D721Med (cell line): ENCODE measurements around the gene GARIN1A.
"Not testable (repeated sequence)": the region's sequence is repeated elsewhere in the genome, so short reads cannot be mapped to it uniquely, and the experiment has no call there.

Experiments used
- DNase-seq: peaks from one replicate; pipeline ENCODE4 v3.0.0; 2011; ENCODE audit warnings: low spot score; ENCODE audit not compliant: insufficient read length
- FAIRE-seq: peaks from 2 replicates; lab custom pipeline; 2011; peaks lifted over from hg19 to GRCh38; lab: Jason Lieb, UNC
- TF ChIP-seq, protein P1 (sequence below): IDR thresholded peaks from 2 replicates; pipeline ENCODE4 v1.5.1; 2012; ENCODE audit warnings: mild to moderate bottlenecking, control low read depth; ENCODE audit not compliant: insufficient read depth; ENCODE audit errors: missing control alignments

GARIN1A gene

DNA sequence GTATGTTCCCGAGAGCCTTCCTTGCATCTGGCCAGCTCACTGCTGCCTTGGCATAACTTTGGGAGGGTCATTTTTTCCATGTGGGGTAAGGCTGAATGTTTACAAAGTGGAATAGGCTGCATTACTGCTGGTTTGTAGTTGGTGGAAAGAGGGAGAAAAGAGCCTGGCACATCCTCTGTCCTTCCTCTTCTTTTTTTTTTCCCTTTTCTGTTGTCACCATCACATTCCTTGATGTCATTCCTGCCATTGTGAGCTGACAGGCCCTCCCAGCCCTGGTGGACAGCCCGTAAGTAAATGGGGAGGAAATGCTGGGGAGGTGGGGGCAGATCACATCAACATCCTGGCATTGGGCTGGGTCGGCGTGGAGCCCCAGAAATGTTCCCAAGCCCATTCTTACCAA lies at the start of gene GARIN1A:
Gene GARIN1A, plus strand, starts transcription at position 301 of the 400 bp plus-strand sequence. CDS start 106 bp downstream, outside the sequence.
- FAIRE-seq (no peak), DNase-seq (no peak)
- TF ChIP-seq, protein P1, sequence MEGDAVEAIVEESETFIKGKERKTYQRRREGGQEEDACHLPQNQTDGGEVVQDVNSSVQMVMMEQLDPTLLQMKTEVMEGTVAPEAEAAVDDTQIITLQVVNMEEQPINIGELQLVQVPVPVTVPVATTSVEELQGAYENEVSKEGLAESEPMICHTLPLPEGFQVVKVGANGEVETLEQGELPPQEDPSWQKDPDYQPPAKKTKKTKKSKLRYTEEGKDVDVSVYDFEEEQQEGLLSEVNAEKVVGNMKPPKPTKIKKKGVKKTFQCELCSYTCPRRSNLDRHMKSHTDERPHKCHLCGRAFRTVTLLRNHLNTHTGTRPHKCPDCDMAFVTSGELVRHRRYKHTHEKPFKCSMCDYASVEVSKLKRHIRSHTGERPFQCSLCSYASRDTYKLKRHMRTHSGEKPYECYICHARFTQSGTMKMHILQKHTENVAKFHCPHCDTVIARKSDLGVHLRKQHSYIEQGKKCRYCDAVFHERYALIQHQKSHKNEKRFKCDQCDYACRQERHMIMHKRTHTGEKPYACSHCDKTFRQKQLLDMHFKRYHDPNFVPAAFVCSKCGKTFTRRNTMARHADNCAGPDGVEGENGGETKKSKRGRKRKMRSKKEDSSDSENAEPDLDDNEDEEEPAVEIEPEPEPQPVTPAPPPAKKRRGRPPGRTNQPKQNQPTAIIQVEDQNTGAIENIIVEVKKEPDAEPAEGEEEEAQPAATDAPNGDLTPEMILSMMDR, result no peak

DNA sequence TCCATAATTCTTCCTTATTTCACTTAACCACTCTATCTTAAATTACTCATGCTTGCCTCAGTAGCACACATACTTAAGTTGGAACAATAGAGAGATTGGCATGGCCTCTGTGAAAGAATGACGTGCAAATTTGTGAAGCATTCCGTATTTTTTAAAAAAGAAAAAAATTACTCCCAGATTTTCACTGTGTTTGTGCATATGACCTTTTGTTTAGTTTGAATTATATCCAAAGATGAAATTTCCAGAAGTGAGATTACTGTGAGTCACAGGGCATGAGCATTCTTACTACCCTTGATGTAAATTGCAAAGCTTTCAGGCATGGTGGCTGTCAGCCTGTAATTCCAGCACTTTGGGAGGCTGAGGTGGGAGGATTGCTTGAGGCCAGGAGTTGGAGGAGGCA lies 45.0 kb upstream of the GARIN1A start:
- FAIRE-seq, result not testable (repeated sequence)

DNA sequence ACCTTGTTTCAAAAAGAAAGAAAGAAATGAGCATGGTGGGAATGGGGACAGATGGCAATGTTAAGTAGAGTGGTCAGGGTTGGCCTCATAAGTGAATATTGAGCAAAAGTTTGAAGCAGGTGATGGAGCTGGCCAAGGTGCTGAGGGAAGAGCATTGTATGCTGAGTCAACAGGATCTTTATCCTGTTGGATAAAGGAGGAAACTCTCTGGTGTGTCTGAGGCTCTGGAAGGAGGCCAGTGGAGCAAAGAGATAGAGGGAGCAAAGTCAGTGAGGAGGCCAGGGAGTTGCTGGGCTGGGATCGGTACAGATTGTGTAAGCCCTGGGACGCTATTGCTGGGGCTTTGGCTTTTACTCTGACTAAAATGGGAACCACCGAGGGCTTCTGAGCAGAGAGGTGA lies 38.2 kb upstream of the GARIN1A start:
- not testable (repeated sequence) for DNase-seq, FAIRE-seq

More for the DNA sequence above, 45.0 kb upstream of the GARIN1A start:
- not testable (repeated sequence) for DNase-seq

DNA sequence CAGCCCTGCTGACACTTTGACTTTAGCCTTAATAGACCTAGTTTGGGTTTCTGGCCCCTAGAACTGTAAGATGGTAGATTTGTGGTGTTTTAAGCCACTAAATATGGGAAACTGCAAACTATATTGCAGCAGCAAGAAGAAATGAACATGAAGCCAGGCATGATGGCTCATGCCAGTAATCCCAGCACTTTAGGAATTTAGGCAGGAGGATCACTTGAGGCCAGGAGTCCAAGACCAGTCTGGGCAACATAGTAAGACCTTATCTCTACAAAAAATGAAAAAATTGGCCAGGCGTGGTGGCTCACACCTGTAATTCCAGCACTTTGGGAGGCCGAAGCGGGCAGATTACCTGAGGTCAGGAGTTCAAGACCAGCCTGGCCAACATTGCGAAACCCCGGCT lies 26.9 kb upstream of the GARIN1A start:
- FAIRE-seq, DNase-seq: not testable (repeated sequence)

DNA sequence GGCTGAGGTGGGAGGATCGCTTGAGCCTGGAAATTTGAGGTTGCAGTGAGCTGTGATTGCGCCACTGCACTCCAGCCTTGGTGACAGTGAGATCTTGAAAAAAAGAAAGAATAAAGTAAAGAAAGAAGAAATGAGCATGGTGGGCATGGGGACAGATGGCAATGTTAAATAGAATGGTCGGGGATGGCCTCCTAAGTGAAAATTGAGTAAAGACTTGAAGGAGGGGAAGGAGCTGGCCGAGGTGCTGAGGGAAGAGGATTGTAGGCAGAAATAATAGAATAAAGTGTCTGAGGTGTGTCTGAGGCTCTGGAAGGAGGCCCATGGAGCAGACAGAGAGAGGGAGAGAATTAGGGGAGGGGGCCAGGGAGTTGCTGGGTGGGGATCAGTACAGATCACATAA lies 26.2 kb upstream of the GARIN1A start:
- not testable (repeated sequence) for DNase-seq

DNA sequence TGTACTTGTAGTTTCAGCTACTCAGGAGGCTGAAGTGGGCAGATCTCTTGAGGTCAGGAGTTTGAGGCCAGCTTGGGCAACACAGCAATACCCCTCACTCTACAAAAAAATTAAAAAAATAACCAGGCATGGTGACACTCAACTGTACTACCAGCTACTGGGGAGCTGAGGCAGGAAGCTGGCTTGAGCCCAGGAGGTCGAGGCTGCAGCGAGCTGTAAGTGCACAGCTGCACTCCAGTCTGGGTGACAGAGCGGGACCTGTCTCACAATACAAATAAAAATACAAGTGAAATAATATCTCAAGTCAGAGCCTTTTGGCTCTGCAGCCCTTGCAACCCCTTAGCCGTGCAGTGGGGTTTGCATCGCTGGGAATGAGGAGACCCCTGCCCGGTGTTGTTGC lies 25.2 kb upstream of the GARIN1A start:
- DNase-seq, FAIRE-seq: not testable (repeated sequence)

More for the DNA sequence above, 26.2 kb upstream of the GARIN1A start:
- not testable (repeated sequence) for FAIRE-seq

DNA sequence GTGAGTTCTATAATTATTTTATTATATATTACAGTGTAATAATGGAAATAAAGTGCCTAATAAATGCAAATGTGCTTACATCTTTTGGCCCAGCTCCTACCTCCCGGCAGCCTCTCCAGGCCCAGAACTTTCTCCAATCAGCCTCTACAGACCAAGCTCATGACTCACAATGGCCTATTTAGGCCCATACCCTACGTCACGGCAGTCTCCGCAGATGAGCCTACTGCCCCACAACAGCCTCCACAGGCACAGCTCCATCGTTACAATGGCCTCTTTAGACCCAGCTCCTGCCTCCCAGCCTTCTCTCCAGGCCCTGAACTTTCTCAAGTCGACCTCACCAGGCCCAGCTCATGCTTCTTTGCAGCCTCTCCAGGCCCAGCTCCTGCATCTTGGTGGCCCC lies 21.0 kb upstream of the GARIN1A start:
- FAIRE-seq, DNase-seq: not testable (repeated sequence)

DNA sequence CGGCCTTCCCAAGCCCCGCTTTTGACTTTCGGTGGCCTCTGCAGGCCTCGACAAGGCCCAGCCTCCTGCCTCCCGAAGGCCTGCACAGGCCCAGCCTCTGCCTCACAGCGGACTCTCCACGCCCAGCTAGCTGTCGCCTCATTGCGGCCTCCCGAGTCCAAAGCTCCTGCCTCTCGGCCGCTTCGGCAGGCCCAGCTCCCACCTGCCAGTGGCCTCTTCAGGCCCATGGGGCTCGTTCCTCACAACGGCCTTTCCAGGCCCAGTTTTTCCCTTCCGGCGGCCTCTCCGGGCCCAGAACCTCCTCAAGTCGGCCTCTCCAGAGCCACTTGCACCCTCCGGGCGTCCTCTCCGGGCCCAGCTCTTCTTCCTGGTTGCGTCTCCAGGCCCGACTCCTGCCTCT lies 19.5 kb upstream of the GARIN1A start:
- not testable (repeated sequence) for FAIRE-seq

DNA sequence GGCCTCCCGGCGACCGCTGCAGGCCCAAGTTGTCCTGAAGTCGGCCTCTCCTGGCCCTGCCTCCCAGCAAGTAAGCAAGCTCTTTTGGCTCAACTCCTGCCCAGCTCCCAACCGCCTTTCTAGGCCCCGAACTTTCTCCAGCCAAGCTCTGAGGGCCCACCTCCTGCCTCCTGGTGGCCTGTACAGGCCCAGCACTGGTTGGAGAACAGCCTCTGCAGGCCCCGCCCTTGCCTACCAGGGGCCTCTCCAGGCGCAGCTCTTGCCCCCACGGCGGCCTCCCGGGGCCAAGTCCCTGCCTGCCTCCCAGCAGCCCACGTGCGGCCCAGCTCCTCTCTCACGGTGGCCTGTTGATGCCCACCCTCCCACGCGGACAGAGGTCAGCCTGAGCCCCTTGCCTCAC lies 18.9 kb upstream of the GARIN1A start:
- not testable (repeated sequence) for DNase-seq, FAIRE-seq

More for the DNA sequence above, 19.5 kb upstream of the GARIN1A start:
- DNase-seq, result not testable (repeated sequence)

DNA sequence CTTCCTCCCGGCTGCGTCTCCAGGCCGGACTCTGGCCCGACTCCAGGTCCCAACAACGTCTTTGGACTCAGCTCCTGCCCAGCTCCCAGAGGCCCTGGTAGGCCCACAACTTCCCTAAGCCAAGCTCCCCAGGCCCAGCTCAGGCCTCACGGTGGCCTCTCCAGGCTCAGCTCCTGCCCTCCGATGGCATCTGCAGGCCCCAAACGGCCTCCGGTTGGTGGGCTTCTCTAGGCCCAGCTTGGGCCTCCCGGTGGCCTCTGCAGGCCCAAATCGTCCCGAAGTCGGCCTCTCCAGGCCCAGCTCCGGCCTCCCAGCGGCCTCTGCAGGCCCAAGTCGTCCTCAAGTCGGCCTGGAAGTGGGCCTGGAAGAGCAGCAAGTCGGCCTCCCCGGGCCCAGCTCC lies 18.0 kb upstream of the GARIN1A start:
- not testable (repeated sequence) for DNase-seq, FAIRE-seq

DNA sequence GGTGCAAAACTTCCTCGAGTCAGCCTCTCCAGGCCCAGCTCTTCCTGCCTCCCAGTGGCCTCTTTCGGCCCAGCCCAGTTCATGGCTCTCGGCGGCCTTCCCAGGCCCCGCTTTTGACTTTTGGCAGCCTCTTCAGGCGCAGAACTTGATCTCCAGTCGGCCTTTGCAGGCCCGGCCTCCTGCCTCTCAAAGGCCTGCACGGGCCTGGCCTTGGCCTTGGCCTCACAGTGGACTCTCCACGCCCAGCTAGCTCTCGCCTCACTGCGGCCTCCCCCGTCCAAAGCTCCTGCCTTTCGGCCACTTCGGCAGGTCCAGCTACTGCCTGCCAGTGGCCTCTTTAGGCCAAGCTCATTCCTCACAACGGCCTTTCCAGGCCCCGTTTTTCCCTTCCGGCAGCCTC lies 17.6 kb upstream of the GARIN1A start:
- not testable (repeated sequence) for FAIRE-seq, DNase-seq

DNA sequence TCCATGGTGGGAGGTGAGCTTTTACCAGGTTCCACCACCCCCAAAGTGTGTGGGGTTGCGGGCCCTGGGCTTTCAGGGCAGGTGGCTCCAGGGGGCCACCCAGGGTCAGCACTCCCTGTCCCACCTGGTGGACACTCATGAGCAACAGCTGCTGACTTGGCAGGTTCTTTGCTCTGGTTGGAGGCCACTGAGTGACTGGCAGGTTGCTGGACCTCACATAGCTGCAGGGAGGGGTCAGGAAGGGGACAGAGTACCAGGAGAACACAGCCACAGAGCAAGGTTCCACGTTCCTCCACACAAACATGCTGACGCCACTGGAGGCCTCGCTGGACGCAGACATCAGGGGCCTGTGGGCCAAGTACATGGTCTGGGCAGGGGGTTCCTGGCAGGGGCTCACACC lies 13.7 kb upstream of the GARIN1A start:
- not testable (repeated sequence) for FAIRE-seq, DNase-seq

DNA sequence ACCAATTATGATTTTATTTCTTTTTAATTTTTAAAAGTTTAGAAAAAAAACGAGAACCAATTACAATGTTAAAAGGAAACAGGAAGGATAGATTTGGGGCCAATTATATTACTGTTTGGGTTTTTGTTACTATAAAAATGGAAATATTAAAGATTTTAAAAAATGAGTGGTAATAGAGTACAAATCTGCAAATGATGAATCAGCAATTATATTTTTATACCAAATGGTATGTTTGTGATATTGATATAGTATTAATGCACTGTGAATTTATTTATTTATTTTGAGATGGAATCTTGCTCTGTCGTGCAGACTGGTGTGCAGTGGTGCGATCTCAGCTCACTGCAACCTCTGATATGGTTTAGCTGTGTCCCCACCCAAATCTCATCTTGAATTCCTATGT lies 11.5 kb upstream of the GARIN1A start:
- DNase-seq (no peak), FAIRE-seq (no peak)
- TF ChIP-seq, protein P1, result no peak

DNA sequence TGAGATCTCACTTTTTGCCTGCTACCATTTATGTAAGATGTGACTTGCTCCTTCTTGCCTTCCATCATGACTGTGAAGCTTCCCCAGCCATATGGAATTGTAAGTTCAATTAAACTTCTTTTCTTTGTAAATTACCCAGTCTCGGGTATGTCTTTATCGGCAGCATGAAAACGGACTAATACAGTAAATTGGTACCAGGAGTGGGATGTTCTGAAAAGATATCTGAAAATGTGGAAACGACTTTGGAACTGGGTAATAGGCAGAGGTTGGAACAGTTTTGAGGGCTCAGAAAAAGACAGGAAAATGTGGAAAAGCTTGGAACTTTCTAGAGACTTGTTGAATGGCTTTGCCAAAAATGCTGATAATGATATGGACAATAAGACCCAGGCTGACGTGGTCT lies 10.6 kb upstream of the GARIN1A start:
- TF ChIP-seq, protein P1, result no peak
- no peak for FAIRE-seq
- DNase-seq, result no peak
